Daoy (cell line): ENCODE data around the gene SMARCD2. TPM values are rescaled to one million over a fixed set of nuclear protein-coding genes. Genes with fewer than 3 reads are reported as not detected.
"Not testable (repeated sequence)": the region's sequence is repeated elsewhere in the genome, so short reads cannot be mapped to it uniquely, and the experiment has no call there.

Source experiments
- DNase-seq: peaks from one replicate; pipeline ENCODE4 v3.0.0-alpha.2; 2015; ENCODE audit warnings: low read depth
- total RNA-seq: library from RNA; depleted of rRNA; stranded (reverse); fragments of >200 nt; shearing (Covaris generic); gene quantifications from 2 replicates; pipeline ENCODE4 v1.2.3, GENCODE V29; 2014; rRNA removed

Gene SMARCD2
- total RNA-seq, 1 experiment from 2014 or later, result 73.5 TPM

DNA sequence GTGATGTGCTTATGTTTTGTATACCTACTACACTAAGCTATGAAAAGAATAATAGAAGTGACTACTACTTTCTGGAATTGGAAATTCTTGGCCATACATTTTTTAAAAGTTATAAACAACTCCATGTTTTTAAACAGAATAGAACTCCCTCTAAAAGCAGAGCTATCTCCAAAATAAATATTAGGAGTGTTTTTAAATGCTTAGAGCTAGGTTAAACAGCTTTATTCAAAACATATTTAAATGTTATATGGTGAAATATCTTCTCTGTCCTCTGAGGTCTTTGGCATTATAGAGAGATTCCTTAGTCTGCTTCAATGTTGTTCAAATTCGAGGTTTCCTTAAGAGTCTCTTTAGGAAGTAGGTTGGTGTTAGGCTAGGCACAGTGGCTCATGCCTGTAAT, 38.2 kb downstream of the SMARCD2 start:
- DNase-seq, result no peak

DNA sequence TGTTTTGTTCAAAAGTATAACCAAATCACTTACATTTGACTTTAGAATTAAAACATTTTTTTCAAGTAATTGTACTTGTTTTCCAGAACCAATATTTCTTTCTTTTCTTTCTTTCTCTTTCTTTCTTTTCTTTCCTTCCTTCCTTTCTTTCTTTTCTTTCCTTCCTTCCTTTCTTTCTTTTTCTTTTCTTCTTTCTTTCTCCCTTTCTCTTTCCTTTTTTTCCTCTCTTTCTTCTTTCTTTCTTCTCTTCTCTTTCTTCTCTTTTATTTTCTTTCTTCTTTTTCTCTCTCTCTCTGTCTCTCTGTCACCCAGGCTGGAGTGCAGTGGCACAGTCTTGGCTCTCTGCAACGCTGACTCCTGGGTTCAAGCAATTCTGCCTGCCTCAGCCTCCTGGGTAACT, 41.7 kb downstream of the SMARCD2 start:
- no peak for DNase-seq

DNA sequence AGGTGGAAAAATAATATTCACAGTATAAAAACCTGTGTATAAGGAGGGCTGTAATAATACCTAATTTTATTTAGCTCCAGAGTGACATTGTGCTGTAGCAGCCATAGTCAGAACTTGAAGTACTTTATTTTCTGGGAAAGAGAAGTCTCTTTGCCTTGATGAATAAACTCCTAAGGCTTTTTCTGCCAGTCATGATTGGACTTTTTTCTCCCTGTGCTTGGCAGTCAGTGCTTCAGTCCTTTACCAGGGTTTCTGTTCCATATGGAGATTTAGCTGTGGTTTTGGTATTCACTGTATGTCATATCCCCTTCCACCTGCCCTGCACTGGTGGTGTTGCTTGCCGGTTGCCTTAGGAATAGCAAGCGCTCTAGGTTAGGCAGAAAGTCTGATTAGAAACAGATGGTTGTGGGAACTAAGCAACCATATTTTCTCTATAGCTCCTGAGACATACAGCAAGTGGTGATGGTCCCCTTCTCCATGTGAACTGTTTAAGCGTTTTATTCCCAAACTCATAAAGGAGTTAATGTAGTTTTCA, 43.8 kb downstream of the SMARCD2 start:
- DNase-seq, result no peak

DNA sequence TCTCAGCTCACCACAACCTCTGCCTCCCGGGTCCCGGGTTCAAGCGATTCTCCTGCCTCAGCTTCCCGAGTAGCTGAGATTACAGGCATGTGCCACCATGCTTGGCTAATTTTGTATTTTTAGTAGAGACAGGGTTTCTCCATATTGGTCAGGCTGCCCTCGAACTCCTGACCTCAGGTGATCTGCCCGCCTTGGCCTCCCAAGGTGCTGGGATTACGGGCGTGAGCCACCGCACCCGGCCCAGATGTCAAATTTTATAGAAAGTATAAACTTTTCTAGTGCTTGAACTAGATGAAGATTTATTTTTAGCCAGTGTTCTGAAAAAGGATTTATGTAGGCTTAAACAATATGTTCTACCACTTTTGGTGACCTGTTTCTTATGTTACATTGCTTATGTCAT, 46.1 kb downstream of the SMARCD2 start:
- not testable (repeated sequence) for DNase-seq

DNA sequence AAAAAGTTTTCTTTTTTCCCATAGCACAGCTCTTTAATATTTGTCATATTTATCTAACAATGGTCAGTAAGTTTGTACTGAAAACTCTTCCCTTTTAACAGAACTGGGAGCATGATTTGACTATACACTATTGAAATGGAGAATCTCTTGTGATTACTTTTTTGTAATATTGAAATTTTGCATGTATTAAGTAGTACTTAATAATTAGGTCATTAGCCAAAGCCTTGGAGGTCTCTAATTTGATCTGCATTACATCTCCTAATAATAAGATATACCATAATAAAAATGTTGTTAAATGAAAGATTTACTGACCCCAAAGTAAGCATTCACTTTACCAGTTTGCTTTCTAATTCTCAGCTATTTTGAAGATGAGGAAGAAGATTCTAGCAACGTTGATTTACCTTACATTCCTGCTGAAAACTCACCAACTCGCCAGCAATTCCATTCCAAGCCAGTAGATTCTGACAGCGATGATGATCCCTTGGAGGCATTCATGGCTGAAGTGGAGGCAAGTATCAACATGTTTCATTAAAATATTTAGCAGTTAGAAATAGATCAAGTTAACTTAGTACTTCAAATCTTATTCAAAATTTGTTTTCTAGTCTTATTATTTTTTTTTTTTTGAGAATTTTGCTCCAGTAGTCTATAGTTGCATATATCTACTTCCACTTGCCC, 50.3 kb downstream of the SMARCD2 start:
- no peak for DNase-seq

DNA sequence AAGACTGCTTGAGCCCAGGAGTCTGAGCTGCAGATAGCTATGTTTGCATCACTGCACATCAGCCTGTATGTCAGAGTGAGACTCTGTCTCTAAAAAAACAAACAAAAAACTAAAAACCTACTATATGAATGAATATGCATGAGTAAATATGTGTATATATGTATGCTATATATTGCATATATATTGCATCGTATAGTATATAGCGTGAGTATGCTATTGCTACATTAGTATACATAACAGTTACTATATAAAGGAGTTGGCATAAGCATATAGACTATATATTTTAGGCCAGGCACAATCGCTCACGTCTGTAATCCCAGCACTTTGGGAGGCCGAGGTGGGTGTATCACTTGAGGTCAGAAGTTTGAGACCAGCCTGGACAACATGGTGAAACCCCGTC, 52.4 kb downstream of the SMARCD2 start:
- DNase-seq, result no peak

DNA sequence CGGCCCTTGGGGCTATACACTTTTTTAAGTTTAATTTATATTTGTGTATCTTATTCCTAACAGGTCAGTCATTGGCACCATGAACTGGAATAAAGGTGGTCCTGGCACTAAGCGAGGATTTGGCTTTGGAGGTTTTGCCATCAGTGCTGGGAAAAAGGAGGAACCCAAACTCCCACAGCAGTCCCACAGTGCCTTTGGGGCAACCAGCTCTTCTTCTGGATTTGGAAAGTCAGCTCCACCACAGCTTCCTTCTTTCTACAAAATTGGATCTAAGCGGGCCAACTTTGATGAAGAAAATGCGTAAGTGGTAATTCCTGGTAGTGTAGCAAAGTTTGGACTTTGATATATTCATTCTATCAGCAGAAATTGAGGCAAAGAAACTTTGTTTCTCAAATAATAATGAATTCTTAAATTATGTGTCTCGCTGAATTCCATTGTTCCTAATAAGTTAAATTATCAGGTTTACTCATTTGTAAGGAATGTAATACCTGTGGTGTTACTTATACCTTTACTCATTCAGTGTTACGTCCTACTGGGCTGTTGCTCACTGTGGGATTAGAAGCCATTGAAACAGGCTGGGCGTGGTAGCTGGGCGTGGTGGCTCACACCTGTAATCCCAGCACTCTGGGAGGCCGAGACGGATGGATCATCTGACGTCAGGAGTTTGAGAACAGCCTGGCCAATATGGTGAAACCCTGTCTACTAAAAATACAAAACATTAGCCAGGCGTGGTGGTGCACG, 55.3 kb downstream of the SMARCD2 start:
- DNase-seq, result no peak

DNA sequence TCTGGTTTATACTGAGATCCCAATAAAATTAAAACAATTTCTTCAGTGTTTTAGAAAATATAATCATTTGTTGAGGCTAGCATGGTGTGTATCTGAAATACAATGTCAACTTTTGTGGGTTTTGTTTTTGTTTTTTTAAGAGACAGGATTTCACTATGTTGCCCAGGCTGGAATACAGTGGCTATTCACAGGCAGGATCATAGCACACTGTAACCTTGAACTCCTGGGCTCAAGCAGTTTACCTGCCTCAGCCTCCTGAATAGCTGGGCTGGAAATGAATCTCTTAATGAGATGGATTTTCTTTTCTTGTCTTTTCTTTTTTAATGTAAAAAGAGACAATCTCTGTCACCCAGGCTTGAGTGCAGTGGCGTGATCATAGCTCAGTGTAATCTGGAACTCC, 56.4 kb downstream of the SMARCD2 start:
- no peak for DNase-seq

DNA sequence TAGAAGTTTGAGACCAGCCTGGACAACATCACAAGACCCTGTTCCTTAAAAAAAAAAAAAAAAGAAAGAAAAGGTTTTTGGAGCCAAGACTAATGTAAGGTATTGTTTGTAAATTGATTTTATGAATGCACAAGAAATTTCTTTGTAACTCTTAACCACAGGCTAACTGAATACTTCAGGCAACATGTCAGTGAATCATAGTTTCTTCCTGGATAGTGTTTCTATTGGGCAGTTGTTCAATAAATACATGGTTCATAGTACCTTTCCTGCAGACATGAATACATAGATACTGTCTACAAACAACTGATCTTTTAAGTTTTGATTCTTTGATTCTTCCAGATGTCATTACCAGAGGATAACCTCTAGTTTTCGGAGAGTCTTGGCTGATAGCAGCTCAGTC, 56.9 kb downstream of the SMARCD2 start:
- no peak for DNase-seq

DNA sequence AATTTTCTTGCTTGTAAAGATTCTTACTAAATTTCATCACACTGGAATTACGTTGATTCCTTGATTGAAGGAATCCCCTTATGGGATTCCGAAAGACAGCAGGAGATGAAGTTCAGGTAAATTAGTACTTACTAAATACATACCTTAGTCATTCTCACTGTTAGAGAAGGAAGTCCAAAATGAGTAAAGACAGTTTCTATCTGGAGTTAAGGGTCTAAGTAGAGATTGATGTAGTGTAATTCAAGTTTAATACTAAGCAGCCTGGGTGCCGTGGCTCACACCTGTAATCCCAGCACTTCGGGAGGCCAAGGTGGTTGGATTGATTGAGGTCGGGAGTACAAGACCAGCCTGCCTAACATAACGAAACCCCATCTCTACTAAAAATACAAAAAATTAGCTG, 59.0 kb downstream of the SMARCD2 start:
- DNase-seq, result no peak

Other genes with a start within 250 kb of the SMARCD2 start
- gene TACO1, start 241.8 kb downstream of the SMARCD2 start, total RNA-seq, result 22.9 and 23.8 TPM in 2 replicates
- gene MAP3K3, start 220.3 kb downstream of the SMARCD2 start, total RNA-seq, result 16.8 and 19.7 TPM in 2 replicates
- gene LIMD2, start 142.6 kb downstream of the SMARCD2 start, total RNA-seq, result 32.3 and 41.7 TPM in 2 replicates
- gene STRADA, start 100.9 kb downstream of the SMARCD2 start, total RNA-seq, result 10.9 and 18.7 TPM in 2 replicates
- gene CCDC47, start 69.1 kb downstream of the SMARCD2 start, total RNA-seq, result 94.1 and 117 TPM in 2 replicates
- 43.3 and 48.5 TPM in 2 replicates for gene DDX42, start 68.5 kb downstream of the SMARCD2 start, total RNA-seq
- 75.3 and 98.5 TPM in 2 replicates for gene PSMC5, start 15.3 kb downstream of the SMARCD2 start, total RNA-seq
- 91.3 and 116 TPM in 2 replicates for gene FTSJ3, start 15.0 kb downstream of the SMARCD2 start, total RNA-seq
- gene CSH2, start 31.0 kb upstream of the SMARCD2 start, total RNA-seq, result not detected in 2 replicates
- not detected in 2 replicates for gene GH2, start 39.3 kb upstream of the SMARCD2 start, total RNA-seq
- not detected in 2 replicates for gene CSH1, start 53.9 kb upstream of the SMARCD2 start, total RNA-seq
- gene CSHL1, start 68.6 kb upstream of the SMARCD2 start, total RNA-seq, result not detected in 2 replicates
- not detected in 2 replicates for gene GH1, start 76.2 kb upstream of the SMARCD2 start, total RNA-seq
- 2.6 TPM in 1 of 2 replicates, not detected in the other for gene CD79B, start 89.6 kb upstream of the SMARCD2 start, total RNA-seq
- gene SCN4A, start 130.2 kb upstream of the SMARCD2 start, total RNA-seq, result 0.06 TPM in 1 of 2 replicates, not detected in the other
- 0.17 and 1.1 TPM in 2 replicates for gene PRR29, start 155.7 kb upstream of the SMARCD2 start, total RNA-seq
- gene ICAM2, start 177.9 kb upstream of the SMARCD2 start, total RNA-seq, result 5.0 and 7.7 TPM in 2 replicates